HG03196 (cell line): ENCODE measurements around the gene SPIRE2.
"Not testable (repeated sequence)": the region's sequence is repeated elsewhere in the genome, so short reads cannot be mapped to it uniquely, and the experiment has no call there.

Experiments used
- ATAC-seq: cut with Tn5 transposase; IDR thresholded peaks from one replicate; pipeline ENCODE4 v1.9.1; 2021; ENCODE audit not compliant: unreplicated experiment

SPIRE2 gene

DNA sequence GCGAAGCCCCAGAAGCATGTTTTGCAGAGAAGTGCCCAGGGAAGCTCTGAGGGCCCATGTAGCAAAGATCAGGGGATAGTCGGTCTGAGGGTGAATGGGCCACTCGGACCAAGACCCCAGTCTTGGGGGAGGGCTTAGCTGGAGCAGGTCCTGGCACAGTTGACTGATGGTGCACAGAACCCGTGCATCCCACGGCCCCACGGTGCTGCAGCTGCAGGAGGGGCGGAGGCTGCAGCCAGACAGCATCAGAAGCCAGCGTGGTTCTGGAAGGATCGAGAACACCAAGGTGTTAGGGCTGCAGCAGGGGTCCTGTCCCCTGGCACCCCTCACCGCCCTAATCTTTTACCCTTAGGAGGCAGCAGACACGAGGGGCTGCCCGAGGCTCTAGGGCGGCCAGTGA is 83.9 kb downstream of the SPIRE2 start:
- ATAC-seq: no peak

DNA sequence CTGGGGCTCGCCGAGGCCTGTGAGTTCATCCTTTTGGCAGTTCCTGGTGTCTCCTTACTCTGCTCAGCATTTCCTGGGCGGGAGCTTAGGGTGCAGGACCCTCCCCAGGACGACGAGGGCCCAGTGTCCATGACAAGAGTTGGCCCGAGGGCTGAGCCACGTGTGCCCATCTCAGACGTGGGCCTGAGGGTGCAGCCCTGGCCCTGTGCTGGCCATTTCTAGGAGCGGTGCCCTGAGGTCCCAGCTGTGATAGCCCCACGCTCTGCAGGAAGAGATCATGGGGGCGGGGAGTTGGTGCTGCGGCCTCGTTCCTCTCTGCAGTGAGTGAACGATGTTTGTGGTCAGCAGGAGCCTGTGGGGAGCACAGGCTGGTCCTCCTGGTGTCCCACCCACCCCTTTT is 84.4 kb downstream of the SPIRE2 start:
- ATAC-seq: no peak

- ATAC-seq: no peak
These were observed 85.4 kb downstream of the SPIRE2 start for GRCh38 chr16:89913408-89914387.

GRCh38 chr16:89914642-89915285 is 86.5 kb downstream of the SPIRE2 start:
- not testable (repeated sequence) for ATAC-seq

DNA sequence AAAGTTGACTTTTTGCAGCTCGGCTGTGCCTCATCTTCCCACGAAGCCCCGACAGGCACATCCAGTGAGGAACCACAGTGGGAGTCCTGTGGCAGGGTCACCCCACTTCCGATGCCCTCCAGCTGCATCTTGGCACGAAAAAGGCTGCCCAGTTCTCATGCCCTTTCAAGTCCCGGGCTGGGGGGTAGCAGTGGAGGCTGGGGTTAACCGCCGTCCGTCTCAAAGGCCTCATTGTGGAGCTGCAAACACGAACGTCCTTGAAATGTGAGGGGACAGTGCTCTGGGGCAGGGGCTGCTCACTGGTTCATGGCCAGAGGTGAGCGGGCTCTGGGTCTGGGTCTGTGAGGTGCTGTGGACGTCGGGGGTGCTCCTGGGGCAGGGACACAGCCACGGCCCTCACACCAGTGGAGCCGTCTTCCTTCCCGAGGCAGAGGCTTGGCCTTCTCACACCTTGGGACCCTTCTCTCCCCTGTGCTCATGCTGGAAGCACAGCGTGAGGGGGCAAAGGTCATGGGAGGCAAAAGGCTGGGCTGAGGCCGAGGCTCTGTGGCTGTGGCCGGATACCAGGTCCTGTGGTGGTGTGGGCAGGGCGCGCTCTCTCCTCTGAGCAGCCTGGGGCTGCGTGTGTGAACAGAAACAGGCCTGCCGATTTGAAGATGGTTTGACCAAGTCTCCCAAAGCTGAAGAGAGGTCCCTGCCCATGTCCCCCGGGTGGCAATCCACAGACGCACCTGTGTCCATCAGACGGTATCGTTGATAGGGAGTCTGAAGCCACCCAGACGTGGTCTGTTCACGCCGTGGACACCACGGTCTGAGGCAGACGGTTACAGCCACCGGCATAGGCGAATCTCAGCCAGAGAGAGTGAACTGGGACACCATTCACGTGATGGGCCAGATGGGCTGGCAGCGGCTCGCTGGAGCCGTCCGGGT is 87.3 kb downstream of the SPIRE2 start:
- no peak for ATAC-seq

DNA sequence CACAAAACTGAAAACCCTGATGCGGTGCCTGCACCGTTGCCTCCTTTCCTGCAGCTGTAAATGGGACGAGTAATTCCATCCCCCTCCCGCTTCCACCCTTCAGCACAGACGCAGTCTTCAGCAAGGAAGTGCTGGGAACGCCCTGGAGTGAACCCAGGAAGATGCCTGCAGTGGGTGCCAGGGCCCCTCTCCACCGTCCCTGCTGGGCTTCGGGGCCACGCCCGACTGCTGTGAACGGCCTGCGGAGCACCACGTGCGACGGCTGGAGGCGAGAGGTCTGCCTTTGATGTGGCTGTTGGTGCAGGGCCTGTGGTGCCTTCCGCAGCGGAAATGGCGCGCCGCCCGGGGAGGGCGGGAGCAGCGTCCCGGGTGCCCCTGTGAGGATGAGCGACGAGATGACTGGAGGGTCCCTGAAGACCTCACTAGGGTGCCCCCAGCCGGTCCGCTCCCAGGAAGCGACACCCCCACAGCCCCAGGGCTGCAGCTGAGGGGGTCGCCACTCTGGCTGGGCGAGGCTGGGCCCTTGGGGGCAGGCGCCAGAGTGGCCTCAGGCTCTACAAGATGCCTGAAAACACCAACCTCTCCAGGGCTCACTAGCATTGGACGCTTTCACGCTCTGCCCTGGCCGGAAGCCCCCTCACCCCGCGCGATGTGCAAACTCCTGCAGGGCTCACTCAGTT is 89.6 kb downstream of the SPIRE2 start:
- ATAC-seq: peak; percentile 67

DNA sequence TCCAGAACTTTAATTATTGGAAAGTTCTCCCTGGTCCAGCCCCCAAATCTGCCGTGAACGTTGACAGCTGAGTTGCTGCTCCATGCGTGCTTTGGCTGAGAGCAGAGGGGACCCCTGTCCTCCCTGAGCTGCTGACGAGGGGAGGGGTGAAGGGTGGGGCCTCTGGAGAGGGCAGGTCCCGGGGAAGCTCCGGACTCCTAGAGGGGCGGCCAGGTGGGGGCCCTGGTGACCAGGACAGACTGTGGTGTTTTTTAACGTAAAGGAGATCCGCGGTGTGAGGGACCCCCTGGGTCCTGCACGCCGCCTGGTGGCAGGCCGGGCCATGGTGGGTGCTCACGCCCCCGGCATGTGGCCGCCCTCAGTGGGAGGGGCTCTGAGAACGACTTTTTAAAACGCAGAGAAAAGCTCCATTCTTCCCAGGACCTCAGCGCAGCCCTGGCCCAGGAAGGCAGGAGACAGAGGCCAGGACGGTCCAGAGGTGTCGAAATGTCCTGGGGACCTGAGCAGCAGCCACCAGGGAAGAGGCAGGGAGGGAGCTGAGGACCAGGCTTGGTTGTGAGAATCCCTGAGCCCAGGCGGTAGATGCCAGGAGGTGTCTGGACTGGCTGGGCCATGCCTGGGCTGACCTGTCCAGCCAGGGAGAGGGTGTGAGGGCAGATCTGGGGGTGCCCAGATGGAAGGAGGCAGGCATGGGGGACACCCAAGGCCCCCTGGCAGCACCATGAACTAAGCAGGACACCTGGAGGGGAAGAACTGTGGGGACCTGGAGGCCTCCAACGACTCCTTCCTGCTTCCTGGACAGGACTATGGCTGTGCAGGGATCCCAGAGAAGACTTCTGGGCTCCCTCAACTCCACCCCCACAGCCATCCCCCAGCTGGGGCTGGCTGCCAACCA is 90.4 kb downstream of the SPIRE2 start, which contains the start of gene MC1R:
TSS of gene MC1R (plus strand) at position 410 of the 895 bp plus-strand sequence. CDS start at position 807, 397 bp downstream.
- ATAC-seq: peak; percentile 8

DNA sequence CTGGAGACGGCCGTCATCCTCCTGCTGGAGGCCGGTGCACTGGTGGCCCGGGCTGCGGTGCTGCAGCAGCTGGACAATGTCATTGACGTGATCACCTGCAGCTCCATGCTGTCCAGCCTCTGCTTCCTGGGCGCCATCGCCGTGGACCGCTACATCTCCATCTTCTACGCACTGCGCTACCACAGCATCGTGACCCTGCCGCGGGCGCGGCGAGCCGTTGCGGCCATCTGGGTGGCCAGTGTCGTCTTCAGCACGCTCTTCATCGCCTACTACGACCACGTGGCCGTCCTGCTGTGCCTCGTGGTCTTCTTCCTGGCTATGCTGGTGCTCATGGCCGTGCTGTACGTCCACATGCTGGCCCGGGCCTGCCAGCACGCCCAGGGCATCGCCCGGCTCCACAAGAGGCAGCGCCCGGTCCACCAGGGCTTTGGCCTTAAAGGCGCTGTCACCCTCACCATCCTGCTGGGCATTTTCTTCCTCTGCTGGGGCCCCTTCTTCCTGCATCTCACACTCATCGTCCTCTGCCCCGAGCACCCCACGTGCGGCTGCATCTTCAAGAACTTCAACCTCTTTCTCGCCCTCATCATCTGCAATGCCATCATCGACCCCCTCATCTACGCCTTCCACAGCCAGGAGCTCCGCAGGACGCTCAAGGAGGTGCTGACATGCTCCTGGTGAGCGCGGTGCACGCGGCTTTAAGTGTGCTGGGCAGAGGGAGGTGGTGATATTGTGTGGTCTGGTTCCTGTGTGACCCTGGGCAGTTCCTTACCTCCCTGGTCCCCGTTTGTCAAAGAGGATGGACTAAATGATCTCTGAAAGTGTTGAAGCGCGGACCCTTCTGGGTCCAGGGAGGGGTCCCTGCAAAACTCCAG is 91.5 kb downstream of the SPIRE2 start:
- ATAC-seq: no peak

GRCh38 chr16:89920723-89921122 is 92.4 kb downstream of the SPIRE2 start:
- no peak for ATAC-seq
